Esophagus (tissue), 2 donors: ENCODE data around the gene B4GALT1. TPM values are rescaled to one million over a fixed set of nuclear protein-coding genes. Genes with fewer than 3 reads are reported as not detected.

Experiments
- H3K27ac ChIP-seq, 2 donors: one replicate each; pipeline ENCODE4 v1.5.1; 2013; ENCODE audit warnings: low read depth in 2 of 2, mild to moderate bottlenecking in 2 of 2, inconsistent platforms in 1 of 2, low read length in 1 of 2, moderate library complexity in 1 of 2
- H3K27me3 ChIP-seq, 2 donors: one replicate each; pipeline ENCODE4 v1.6.1; 2013; ENCODE audit warnings: low read length in 2 of 2, control low read depth in 1 of 2, mild to moderate bottlenecking in 1 of 2; ENCODE audit not compliant: insufficient read depth in 2 of 2, control insufficient read depth in 1 of 2
- H3K36me3 ChIP-seq, 2 donors: one replicate each; pipeline ENCODE4 v1.6.1; 2013; ENCODE audit warnings: low read length in 1 of 2; ENCODE audit not compliant: control insufficient read depth in 2 of 2, insufficient read depth in 2 of 2
- H3K4me1 ChIP-seq, 2 donors: one replicate each; pipeline ENCODE4 v1.6.1; 2013; ENCODE audit warnings: low read length in 1 of 2; ENCODE audit not compliant: control insufficient read depth in 2 of 2, insufficient read depth in 2 of 2
- H3K4me3 ChIP-seq, 2 donors: one replicate each; pipeline ENCODE4 v1.5.1; 2013; ENCODE audit warnings: low read length in 2 of 2, mild to moderate bottlenecking in 2 of 2, low read depth in 1 of 2, moderate library complexity in 1 of 2
- H3K9me3 ChIP-seq, 2 donors: one replicate each; pipeline ENCODE4 v1.6.1; 2013; ENCODE audit warnings: mild to moderate bottlenecking in 2 of 2, low read depth in 1 of 2, low read length in 1 of 2, moderate library complexity in 1 of 2; ENCODE audit not compliant: control insufficient read depth in 2 of 2, insufficient read depth in 1 of 2
- WGBS, 2 donors: extraction: QIAGEN DNeasy Blood & Tissue Kit; methylation state at CpG; one replicate each; pipeline ENCODE4 v1.1.7; 2013; 5-methylcytosine and 5-hydroxymethylcytosine counted together
- polyA plus RNA-seq, 2 donors: library from polyadenylated mRNA; stranded (reverse); fragments of 200-250 nt; gene quantifications; one replicate each; pipeline ENCODE4 v1.2.3, GENCODE V29; 2013
- donor health status: healthy with polysubstance abuse.
- donor health status: Bipolar disorder and iron deficiency.

B4GALT1 gene
- polyA plus RNA-seq, 2 donors, result 26.0 to 29.2 TPM

DNA sequence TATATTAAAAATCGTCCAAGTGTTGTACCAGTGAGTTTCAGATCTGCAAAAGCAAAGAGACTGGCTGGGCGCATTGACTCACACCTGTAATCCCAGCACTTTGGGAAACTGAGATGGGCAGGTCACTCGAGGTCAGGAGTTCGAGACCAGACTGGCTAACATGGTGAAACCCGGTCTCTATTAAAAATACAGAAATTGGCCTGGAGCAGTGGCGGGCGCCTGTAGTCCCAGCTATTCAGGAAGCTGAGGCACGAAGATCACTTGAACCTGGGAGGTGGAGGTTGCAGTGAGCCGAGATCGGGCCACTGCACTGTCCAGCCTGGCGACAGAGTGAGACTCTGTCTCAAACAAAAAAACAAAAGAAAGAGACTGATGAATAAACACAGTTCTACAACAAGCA lies 18.3 kb upstream of the B4GALT1 start:
- H3K27me3 ChIP-seq, result no peaks in the 10 kb centered on the region
- 72 to 75% methylated on average over 11 of the region's 11 CpGs for WGBS, 2 donors
- no peaks in the 10 kb centered on the region for H3K36me3 ChIP-seq
- H3K4me3 ChIP-seq, result no peak overlapping the region
- H3K27ac ChIP-seq, result peak overlapping the region in 1 of 2 donors; percentile 56
- no peaks in the 10 kb centered on the region for H3K9me3 ChIP-seq
- H3K4me1 ChIP-seq, result peaks cover 11 to 14% of the 10 kb centered on the region in 2 donors

DNA sequence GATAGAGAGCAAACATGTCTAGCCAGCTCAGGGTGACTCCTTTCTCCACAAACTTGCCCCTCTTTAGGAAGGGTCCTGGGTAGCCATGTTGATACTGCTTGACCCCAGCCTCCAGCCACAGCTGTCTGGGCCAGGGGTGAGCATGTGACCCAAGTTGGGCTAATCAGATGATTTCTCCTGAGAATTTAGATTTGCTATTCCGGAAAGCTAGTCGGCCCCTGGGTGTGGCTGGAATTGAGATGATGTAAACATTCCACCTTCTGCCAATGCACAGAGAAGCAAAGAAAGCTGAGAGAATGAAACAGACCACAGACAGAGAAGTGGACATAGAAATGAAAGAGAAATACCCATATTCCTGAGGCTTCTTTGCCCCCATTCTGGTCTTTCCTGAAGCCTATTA lies 17.8 kb upstream of the B4GALT1 start:
- Histone ChIP-seq H3K9me3 (no peaks in the 10 kb centered on the region), H3K4me1 (peaks cover 11 to 14% of the 10 kb centered on the region in 2 donors), H3K36me3 (no peaks in the 10 kb centered on the region), H3K27ac (peak overlapping the region; percentile 14 to 85), H3K27me3 (no peaks in the 10 kb centered on the region), H3K4me3 (no peak overlapping the region)
- WGBS, 2 donors, result 20 to 44% methylated on average over 2 of the region's 2 CpGs

DNA sequence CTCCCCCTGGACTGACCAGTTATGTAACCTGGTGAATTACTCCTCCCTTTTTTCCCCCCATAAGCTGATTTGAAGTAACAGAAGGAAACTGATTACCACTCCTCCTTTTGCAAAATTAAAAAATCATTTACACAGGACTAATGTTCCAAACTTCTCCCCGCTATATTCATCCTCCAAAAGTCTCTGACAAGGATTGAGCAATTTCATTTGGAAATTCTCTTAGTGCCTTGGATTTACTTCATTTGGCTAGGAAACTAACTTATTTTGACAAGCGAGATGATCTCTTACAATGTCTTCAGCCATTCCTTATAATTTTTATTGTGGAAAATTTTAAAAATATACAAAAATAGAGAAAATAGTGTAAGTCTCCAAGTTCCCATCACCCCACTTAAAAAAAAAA lies 15.4 kb upstream of the B4GALT1 start:
- 87 to 89% methylated on average over 2 of the region's 2 CpGs for WGBS, 2 donors
- Histone ChIP-seq H3K36me3 (no peaks in the 10 kb centered on the region), H3K9me3 (no peaks in the 10 kb centered on the region), H3K27ac (no peak overlapping the region), H3K4me3 (no peak overlapping the region), H3K4me1 (peaks cover 9 to 10% of the 10 kb centered on the region in 2 donors), H3K27me3 (no peaks in the 10 kb centered on the region)

DNA sequence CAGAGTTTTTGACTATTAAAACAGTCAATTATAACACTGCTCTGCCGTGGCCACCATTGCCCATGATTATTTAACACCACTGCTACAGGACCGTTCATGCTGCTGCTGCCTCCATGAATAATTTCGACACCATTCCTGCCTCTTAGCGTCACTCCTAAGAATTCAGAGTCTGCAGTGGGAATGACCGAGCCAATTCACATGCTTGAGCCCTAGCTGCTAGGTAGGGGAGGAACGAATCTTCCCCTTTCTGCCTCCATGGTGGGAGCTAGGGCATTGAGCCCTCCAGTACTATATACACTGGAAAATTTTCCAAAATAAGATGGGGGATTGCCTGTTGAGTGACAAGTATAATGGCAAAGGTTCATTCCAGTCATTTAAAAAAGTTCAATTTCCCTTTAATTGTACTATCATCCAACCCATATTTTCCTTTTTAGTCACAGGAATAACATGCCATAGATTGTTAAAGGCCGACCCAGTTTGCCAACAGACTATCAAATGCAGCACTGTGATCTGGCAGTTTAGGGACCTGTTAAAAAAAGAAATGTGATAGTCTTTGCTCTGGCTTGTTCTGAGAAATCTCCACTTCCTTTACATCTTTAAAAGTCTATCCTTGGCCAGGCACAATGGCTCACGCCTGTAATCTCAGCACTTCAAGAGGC lies 13.5 kb upstream of the B4GALT1 start:
- Histone ChIP-seq H3K4me3 (no peak overlapping the region), H3K27me3 (no peaks in the 10 kb centered on the region), H3K9me3 (no peaks in the 10 kb centered on the region), H3K4me1 (no peaks in the 10 kb centered on the region), H3K36me3 (no peaks in the 10 kb centered on the region), H3K27ac (no peak overlapping the region)
- WGBS, 2 donors, result 76 to 79% methylated on average over 8 of the region's 8 CpGs

DNA sequence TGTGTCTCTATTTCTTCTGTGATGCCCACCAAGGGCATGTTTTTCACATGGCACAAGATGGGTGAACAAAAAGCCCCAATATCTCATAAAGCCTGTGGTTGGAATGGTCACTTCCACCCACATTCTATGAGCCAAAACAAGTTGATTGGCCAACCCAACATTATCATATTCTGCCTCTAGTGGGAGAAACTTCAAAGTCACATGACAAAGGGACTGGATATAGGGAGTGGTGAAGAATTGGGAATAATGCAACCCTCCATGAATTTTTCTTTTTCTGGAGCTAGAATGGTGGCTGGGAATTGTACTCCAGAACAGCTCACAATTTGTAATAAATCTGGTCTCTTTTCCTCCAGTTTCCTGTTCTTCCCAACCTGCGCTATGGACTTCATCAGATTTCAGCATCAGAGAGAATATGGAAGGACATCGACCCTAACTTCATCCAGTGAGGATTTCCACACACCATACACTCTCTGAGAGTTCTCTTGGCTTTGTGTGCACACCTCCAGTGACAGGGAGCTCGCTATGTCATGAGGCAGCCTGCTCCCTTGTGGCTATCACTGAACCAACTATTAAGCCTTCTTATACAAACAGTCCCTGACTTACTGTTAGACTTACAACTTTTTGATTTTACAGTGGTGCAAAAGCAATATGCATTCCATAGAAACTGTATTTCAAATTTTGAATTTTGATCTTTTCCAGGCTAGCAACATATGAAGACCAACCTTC lies 12.0 kb upstream of the B4GALT1 start:
- Histone ChIP-seq H3K27ac (no peak overlapping the region), H3K27me3 (no peaks in the 10 kb centered on the region), H3K4me3 (no peak overlapping the region), H3K36me3 (no peaks in the 10 kb centered on the region), H3K4me1 (no peaks in the 10 kb centered on the region), H3K9me3 (no peaks in the 10 kb centered on the region)
- 90 to 92% methylated on average over 3 of the region's 3 CpGs for WGBS, 2 donors

DNA sequence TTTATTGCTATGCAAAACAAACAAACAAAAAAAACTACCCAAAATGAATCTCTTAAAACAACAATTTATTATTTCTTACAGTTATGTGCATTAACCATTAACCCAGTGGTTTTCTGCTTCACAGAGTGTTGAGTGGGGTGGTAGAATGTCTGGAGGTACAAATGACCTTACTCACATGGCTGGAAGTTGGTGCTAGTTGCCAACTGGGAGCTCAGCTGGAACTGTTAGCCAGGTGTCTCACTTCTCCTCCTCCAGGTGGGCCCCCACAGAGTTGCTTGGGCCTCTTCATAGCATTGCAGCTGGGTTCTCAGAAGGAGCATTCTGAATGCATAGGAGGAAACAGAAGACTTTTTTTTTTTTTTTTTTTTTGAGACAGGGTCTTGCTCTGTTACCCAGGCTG lies 10.5 kb upstream of the B4GALT1 start:
- Histone ChIP-seq H3K27ac (no peak overlapping the region), H3K9me3 (no peaks in the 10 kb centered on the region), H3K4me1 (no peaks in the 10 kb centered on the region), H3K4me3 (no peak overlapping the region), H3K36me3 (no peaks in the 10 kb centered on the region), H3K27me3 (no peaks in the 10 kb centered on the region)

DNA sequence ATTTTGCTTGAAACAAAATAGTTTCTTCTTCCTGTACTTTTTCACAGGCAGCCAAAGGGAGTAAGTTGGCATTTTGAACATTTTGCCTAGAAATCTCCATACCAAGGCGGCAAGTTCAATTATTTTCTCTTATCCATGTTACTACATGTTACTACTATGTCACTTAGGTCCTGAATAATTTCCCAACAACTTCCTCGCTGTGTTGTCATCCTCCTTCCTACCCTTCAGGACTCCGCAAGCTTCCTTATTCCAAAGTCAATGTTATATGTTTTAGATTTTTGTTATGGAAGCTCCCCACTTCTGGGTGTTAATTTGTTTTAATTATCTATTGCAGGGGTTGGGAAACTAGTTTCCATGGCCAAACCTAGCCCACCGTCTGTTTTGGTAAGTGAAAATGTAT lies 9.9 kb upstream of the B4GALT1 start:
- 88 to 93% methylated on average over 4 of the region's 4 CpGs for WGBS, 2 donors
- H3K9me3 ChIP-seq, result no peaks in the 10 kb centered on the region
- H3K4me1 ChIP-seq, result no peaks in the 10 kb centered on the region
- no peaks in the 10 kb centered on the region for H3K36me3 ChIP-seq
- no peaks in the 10 kb centered on the region for H3K27me3 ChIP-seq
- H3K27ac ChIP-seq, result no peak overlapping the region
- H3K4me3 ChIP-seq, result no peak overlapping the region

DNA sequence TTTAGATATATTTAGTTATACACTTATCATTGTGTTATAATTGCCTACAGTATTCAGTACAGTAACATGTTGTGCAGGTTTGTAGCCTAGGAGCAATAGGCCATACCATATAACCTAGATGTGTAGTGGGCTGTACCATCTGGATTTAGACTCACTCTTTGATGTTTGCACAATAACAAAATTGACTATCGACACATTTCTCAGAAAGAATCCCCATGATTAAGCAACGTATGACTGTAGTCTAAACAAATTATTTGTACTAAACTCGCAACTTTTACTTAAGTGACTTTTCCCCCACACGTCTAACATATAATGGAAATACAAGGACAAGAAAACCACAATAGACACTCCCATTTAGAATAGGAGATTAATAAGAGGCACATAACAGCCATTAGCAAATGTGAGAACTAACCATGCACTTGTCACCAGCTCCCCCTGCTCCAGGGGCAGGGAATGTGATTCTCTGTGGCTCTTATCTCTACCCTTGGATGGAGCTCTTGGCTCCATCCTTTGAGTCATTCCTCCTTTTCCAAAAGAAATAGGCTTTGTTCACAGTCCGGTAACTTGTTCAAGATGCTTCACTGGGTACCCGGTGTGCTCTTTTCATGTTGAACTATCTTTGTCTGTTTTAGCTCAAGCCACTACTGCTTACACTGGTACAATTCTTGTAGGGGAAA lies 8.7 kb upstream of the B4GALT1 start:
- Histone ChIP-seq H3K27ac (no peak overlapping the region), H3K4me3 (no peak overlapping the region)
- 86% methylated on average over 6 of the region's 6 CpGs for WGBS, 2 donors

DNA sequence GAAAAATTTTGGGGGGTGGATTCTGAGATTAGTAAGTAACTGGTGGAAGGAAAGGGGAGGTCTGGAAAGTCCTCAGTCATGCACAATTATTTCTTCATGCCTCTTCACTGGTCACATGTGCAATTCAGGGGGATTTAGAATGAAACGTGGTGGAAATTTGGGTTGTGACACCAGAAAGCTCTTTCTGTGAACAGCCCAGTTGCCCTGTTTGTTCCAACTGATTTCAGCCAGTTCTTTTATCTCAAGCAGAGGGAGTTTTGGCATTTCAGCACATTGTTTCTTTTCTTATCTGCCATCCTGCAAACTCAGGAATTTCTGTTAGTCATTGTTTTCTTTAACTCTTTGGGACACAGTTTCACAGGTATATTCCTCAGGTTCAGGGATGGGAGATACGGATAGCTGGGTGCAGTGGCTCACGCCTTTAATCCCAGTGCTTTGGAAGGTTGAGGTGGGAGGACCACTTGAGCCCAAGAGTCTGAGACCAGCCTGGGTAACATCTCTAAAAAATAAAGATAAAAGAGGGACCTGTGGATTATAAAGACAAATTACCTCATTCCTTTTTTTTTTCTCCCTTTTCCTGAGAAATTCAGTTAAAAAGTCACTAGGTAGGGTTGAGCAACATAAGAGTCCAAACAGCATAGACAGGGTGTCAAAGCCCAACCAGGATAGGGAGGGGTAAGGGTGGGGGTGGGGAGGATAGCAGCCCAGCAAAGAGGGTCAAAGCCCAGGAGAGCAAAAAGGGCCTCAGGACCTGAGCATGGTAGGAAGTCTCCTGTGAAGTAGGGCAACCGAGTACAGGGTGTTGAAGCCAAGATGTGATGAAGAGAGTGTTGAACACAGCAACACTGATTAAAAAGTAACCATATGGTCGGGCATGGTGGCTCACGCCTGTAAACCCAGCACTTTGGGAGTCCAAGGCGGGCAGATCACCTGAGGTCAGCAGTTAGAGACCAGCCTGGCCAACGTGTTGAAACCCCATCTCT lies 5.4 kb upstream of the B4GALT1 start:
- no peaks in the 10 kb centered on the region for H3K9me3 ChIP-seq
- no peak overlapping the region for H3K4me3 ChIP-seq
- H3K4me1 ChIP-seq, result peaks cover 0 to 9% of the 10 kb centered on the region in 2 donors
- 76 to 84% methylated on average over 8 of the region's 8 CpGs for WGBS, 2 donors
- H3K36me3 ChIP-seq, result no peaks in the 10 kb centered on the region
- no peaks in the 10 kb centered on the region for H3K27me3 ChIP-seq
- H3K27ac ChIP-seq, result no peak overlapping the region

More for the DNA sequence above, 8.7 kb upstream of the B4GALT1 start:
- Histone ChIP-seq H3K4me1 (peaks cover 0 to 3% of the 10 kb centered on the region in 2 donors), H3K9me3 (no peaks in the 10 kb centered on the region), H3K36me3 (no peaks in the 10 kb centered on the region), H3K27me3 (no peaks in the 10 kb centered on the region)
